Thoracic aorta (tissue), 2 donors: ENCODE measurements around the gene CLCN2. TPM values are rescaled to one million over a fixed set of nuclear protein-coding genes. Genes with fewer than 3 reads are reported as not detected.

Source experiments
- ATAC-seq: fragments of 150-250 bp; one replicate; pipeline ENCODE4 v1.8.0; 2017; ENCODE audit warnings: low read depth; ENCODE audit not compliant: insufficient number of reproducible peaks, low FRiP score
- DNase-seq: peaks from one replicate; pipeline ENCODE4 v3.0.0-alpha.2; 2020; ENCODE audit warnings: low spot score
- H3K27ac ChIP-seq, 2 donors: fragments of 200-600 bp; sonication (generic); 1 replicate in 1 of 2; 2 replicates in 1 of 2; pipeline ENCODE4 v1.5.1; 2016; ENCODE audit warnings: mild to moderate bottlenecking in 2 of 2, moderate library complexity in 2 of 2
- H3K27me3 ChIP-seq: fragments of 200-600 bp; sonication (generic); replicated peaks from 2 replicates; pipeline ENCODE4 v1.6.0; 2016; ENCODE audit warnings: mild to moderate bottlenecking; ENCODE audit not compliant: insufficient read depth
- H3K36me3 ChIP-seq: fragments of 200-600 bp; sonication (generic); one replicate; pipeline ENCODE4 v1.5.1; 2016
- H3K4me1 ChIP-seq, 2 donors: fragments of 200-600 bp; sonication (generic); 1 replicate in 1 of 2; 2 replicates in 1 of 2; pipeline versions ENCODE4 v1.5.1 to v1.6.0; 2016; ENCODE audit warnings: low read depth in 2 of 2, mild to moderate bottlenecking in 1 of 2; ENCODE audit not compliant: control insufficient read depth in 1 of 2
- H3K4me3 ChIP-seq: fragments of 200-600 bp; sonication (generic); 2 replicates; pipeline ENCODE4 v1.5.1; 2016; ENCODE audit warnings: mild to moderate bottlenecking
- H3K9me3 ChIP-seq: fragments of 200-600 bp; sonication (generic); 2 replicates; pipeline ENCODE4 v1.5.1; 2016
- CTCF ChIP-seq: fragments of 200-600 bp; sonication (generic); IDR thresholded peaks from one replicate; pipeline ENCODE4 v1.5.1; 2019; ENCODE audit warnings: antibody characterized with exemption
- total RNA-seq, 2 donors: library from RNA; depleted of rRNA; stranded (reverse); fragments of >200 nt; gene quantifications; one replicate each; pipeline versions ENCODE4 v1.1.0 to v1.2.3, GENCODE V29; 2016

The CLCN2 gene
- total RNA-seq, 2 donors from 2014 or later, result 4.3 to 8.0 TPM

GRCh38 chr3:184300378-184300720 lies 61.1 kb downstream of the CLCN2 start:
- Histone ChIP-seq H3K27me3 (no peaks in the 10 kb centered on the region), H3K4me3 (peak overlapping the region; percentile 92), H3K4me1 (peaks cover 13 to 17% of the 10 kb centered on the region in 2 donors), H3K36me3 (peaks cover 36% of the 10 kb centered on the region), H3K27ac (no peak overlapping the region), H3K9me3 (no peaks in the 10 kb centered on the region)
- ATAC-seq, result no peak
- DNase-seq, result no peak
- no peak for TF ChIP-seq CTCF

- Histone ChIP-seq H3K9me3 (no peaks in the 10 kb centered on the region), H3K4me3 (peak overlapping the region; percentile 92), H3K4me1 (peaks cover 13 to 17% of the 10 kb centered on the region in 2 donors), H3K27me3 (no peaks in the 10 kb centered on the region), H3K36me3 (peaks cover 36% of the 10 kb centered on the region), H3K27ac (peak overlapping the region; percentile 31 to 54)
- DNase-seq, result no peak
- ATAC-seq, result peak; percentile 1
- TF ChIP-seq CTCF, result no peak
Observed at GRCh38 chr3:184299488-184300377, 61.7 kb downstream of the CLCN2 start.

GRCh38 chr3:184298759-184299487 lies 62.5 kb downstream of the CLCN2 start, which contains the start of gene PSMD2:
PSMD2 (plus strand) TSS chr3:184299241; CDS start chr3:184299267, 26 bp downstream.
- no peak for TF ChIP-seq CTCF
- H3K36me3 ChIP-seq, result peaks cover 29% of the 10 kb centered on the region
- H3K27me3 ChIP-seq, result no peaks in the 10 kb centered on the region

GRCh38 chr3:184296616-184297015 lies 64.8 kb downstream of the CLCN2 start:
- TF ChIP-seq CTCF, result no peak
- ATAC-seq (no peak), DNase-seq (no peak)
- Histone ChIP-seq H3K4me3 (no peak overlapping the region), H3K27ac (no peak overlapping the region), H3K4me1 (peaks cover 13 to 17% of the 10 kb centered on the region in 2 donors), H3K27me3 (no peaks in the 10 kb centered on the region), H3K9me3 (no peaks in the 10 kb centered on the region), H3K36me3 (peaks cover 6% of the 10 kb centered on the region)

More at GRCh38 chr3:184298759-184299487, 62.5 kb downstream of the CLCN2 start, which contains the start of gene PSMD2:
- H3K27ac ChIP-seq, result peak within 1 kb of the TSS; percentile 72 to 76
- ATAC-seq, result peak; percentile 93
- peak within 1 kb of the TSS; percentile 92 for H3K4me3 ChIP-seq
- DNase-seq, result peak; percentile 88
- no peaks in the 10 kb centered on the region for H3K9me3 ChIP-seq
- H3K4me1 ChIP-seq, result peaks cover 13 to 17% of the 10 kb centered on the region in 2 donors

Other genes starting within 250 kb of the CLCN2 start
- gene EIF2B5, start 226.2 kb downstream of the CLCN2 start, total RNA-seq, result 10 to 100 TPM; 38.7 to 39.7 TPM
- gene DVL3, start 206.2 kb downstream of the CLCN2 start, total RNA-seq, result 100 to 1,000 TPM in 1 of 2 donors, 10 to 100 TPM in 1; 50.5 to 102 TPM
- gene AP2M1, start 186.8 kb downstream of the CLCN2 start, total RNA-seq, result 100 to 1,000 TPM; 194 to 203 TPM
- gene ABCF3, start 175.4 kb downstream of the CLCN2 start, total RNA-seq, result 10 to 100 TPM; 50.2 to 62.1 TPM
- not detected for gene VWA5B2, start 132.0 kb downstream of the CLCN2 start, total RNA-seq
- gene ALG3, start 112.6 kb downstream of the CLCN2 start, total RNA-seq, result 10 to 100 TPM; 52.0 to 55.0 TPM
- gene EEF1AKMT4, start 111.9 kb downstream of the CLCN2 start, total RNA-seq, result 1 to 10 TPM; 3.8 to 4.0 TPM
- gene CAMK2N2, start 100.1 kb downstream of the CLCN2 start, total RNA-seq, result not detected
- gene ECE2, start 85.6 kb downstream of the CLCN2 start, total RNA-seq, result not detected
- 100 to 1,000 TPM; 160 to 213 TPM for gene PSMD2, start 62.4 kb downstream of the CLCN2 start, total RNA-seq
- 100 to 1,000 TPM; 254 to 334 TPM for gene EIF4G1, start 47.0 kb downstream of the CLCN2 start, total RNA-seq
- gene FAM131A, start 24.0 kb downstream of the CLCN2 start, total RNA-seq, result 10 to 100 TPM; 55.4 to 91.8 TPM
- gene POLR2H, start 105 bp upstream of the CLCN2 start, total RNA-seq, result 10 to 100 TPM; 49.5 to 53.7 TPM
- gene THPO, start 16.6 kb upstream of the CLCN2 start, total RNA-seq, result 1 to 10 TPM in 1 of 2 donors, not detected in 1; 1.1 TPM
- gene CHRD, start 18.4 kb upstream of the CLCN2 start, total RNA-seq, result 10 to 100 TPM; 19.5 to 21.7 TPM
- 1 to 10 TPM; 2.8 to 5.0 TPM for gene EPHB3, start 200.2 kb upstream of the CLCN2 start, total RNA-seq